CD8-positive, alpha-beta memory T cell (primary cell): ENCODE results near the gene RPAP3. TPM values are rescaled to one million over a fixed set of nuclear protein-coding genes. Genes with fewer than 3 reads are reported as not detected.

Experiments used
- CTCF ChIA-PET: fragments of 350-600 bp; sonication (Branson Sonifier 250); formaldehyde crosslinking; loops from one replicate; lab custom pipeline; 2021; ENCODE audit warnings: antibody characterized with exemption; lab: Charles Lee
- POLR2A ChIA-PET: fragments of 350-600 bp; sonication (Branson Sonifier 250); formaldehyde crosslinking; loops from one replicate; lab custom pipeline; 2021; ENCODE audit warnings: antibody characterized with exemption; lab: Charles Lee
- DNase-seq, 5 donors: peaks; one replicate each; pipeline versions ENCODE4 v3.0.0 to v3.0.0-alpha.2; 2020 to 2022; ENCODE audit warnings: mixed read lengths in 1 of 5
- H3K27ac ChIP-seq: one replicate; pipeline ENCODE4 v1.7.0; 2013; ENCODE audit warnings: low read depth, mild to moderate bottlenecking, low read length, moderate library complexity
- H3K27me3 ChIP-seq: 2 replicates; pipeline ENCODE4 v1.7.0; 2013; ENCODE audit warnings: low read length, mild to moderate bottlenecking; ENCODE audit not compliant: insufficient read depth, poor library complexity, severe bottlenecking
- H3K36me3 ChIP-seq: 2 replicates; pipeline ENCODE4 v1.7.0; 2013; ENCODE audit warnings: mild to moderate bottlenecking, low read length, moderate library complexity; ENCODE audit not compliant: insufficient read depth
- H3K4me1 ChIP-seq: 2 replicates; pipeline ENCODE4 v1.7.0; 2013; ENCODE audit warnings: mild to moderate bottlenecking, low read length, moderate library complexity; ENCODE audit not compliant: insufficient read depth
- H3K4me3 ChIP-seq: 2 replicates; pipeline ENCODE4 v1.7.0; 2013; ENCODE audit warnings: mild to moderate bottlenecking, low read length
- H3K9me3 ChIP-seq: 2 replicates; pipeline ENCODE4 v1.7.0; 2013; ENCODE audit warnings: mild to moderate bottlenecking, low read length
- H3K27ac Mint-ChIP-seq, 8 donors: one replicate each; pipeline ENCODE4 v1.8.0; 2020 to 2021; ENCODE audit warnings: mixed read lengths in 8 of 8, mild to moderate bottlenecking in 6 of 8, inconsistent platforms in 3 of 8, moderate library complexity in 3 of 8
- H3K27me3 Mint-ChIP-seq, 2 donors: one replicate each; pipeline ENCODE4 v1.8.0; 2020 to 2021; ENCODE audit warnings: mixed read lengths in 2 of 2, mild to moderate bottlenecking in 1 of 2, moderate library complexity in 1 of 2
- H3K36me3 Mint-ChIP-seq, 3 donors: one replicate each; pipeline ENCODE4 v1.8.0; 2020 to 2021; ENCODE audit warnings: mixed read lengths in 3 of 3, inconsistent platforms in 1 of 3, mild to moderate bottlenecking in 1 of 3
- H3K4me1 Mint-ChIP-seq, 3 donors: one replicate each; pipeline ENCODE4 v1.8.0; 2020 to 2021; ENCODE audit warnings: mixed read lengths in 3 of 3, inconsistent platforms in 1 of 3, mild to moderate bottlenecking in 1 of 3
- H3K4me3 Mint-ChIP-seq, 7 donors: one replicate each; pipeline ENCODE4 v1.8.0; 2020 to 2021; ENCODE audit warnings: mixed read lengths in 7 of 7, mild to moderate bottlenecking in 6 of 7, moderate library complexity in 4 of 7, inconsistent platforms in 2 of 7
- H3K9me3 Mint-ChIP-seq, 5 donors: one replicate each; pipeline ENCODE4 v1.8.0; 2020 to 2022; ENCODE audit warnings: mixed read lengths in 5 of 5, mild to moderate bottlenecking in 3 of 5, moderate library complexity in 2 of 5, inconsistent platforms in 1 of 5
- polyA plus RNA-seq: library from polyadenylated mRNA; unstranded; fragments of 300-500 nt; fragmentation: Illumina TruSeq; gene quantifications from one replicate; pipeline ENCODE4 v1.2.3, GENCODE V29; 2021
- total RNA-seq, 2 experiments: library from RNA; stranded (reverse); gene quantifications; one replicate each; pipeline ENCODE4 v1.2.3, GENCODE V29; 2021

Gene RPAP3
- total and polyA plus RNA-seq, 3 experiments from 2014 or later = 35.3 to 58.1 (median 54.0) TPM

DNA sequence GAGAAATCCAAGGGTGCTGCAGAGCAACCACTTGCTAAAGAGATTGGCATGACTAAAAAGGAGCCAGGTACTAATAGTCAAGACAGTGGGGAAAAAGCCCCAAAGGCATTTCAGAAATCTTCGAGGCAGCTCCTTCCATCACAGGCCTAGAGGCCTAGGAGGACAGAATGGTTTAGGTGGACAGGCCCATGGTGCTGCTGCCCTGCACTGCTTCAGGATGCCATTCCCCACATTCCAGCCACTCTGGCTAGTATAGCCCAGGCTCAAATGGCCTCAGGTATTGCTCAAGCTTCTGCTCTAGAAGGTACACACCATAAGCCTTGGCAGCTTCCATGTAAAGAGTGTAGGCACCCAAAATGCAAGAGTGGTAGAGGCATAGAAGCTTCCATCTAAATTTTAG is 92.9 kb downstream of the RPAP3 start:
- H3K4me3 Mint-ChIP-seq = no peak overlapping the region
- peaks cover 1 to 29% (median 21%) of the 10 kb centered on the region in 5 donors for H3K9me3 Mint-ChIP-seq
- Histone ChIP-seq H3K27ac (no peak overlapping the region), H3K27me3 (no peaks in the 10 kb centered on the region), H3K36me3 (no peaks in the 10 kb centered on the region), H3K4me1 (no peaks in the 10 kb centered on the region), H3K9me3 (no peaks in the 10 kb centered on the region), H3K4me3 (no peak overlapping the region)
- peaks cover 6 to 50% (median 17%) of the 10 kb centered on the region in 3 donors for H3K36me3 Mint-ChIP-seq
- DNase-seq = no peak
- CTCF ChIA-PET = no interaction called here
- H3K27me3 Mint-ChIP-seq = no peaks in the 10 kb centered on the region
- H3K27ac Mint-ChIP-seq = no peak overlapping the region
- POLR2A ChIA-PET = no interaction called here
- H3K4me1 Mint-ChIP-seq = no peaks in the 10 kb centered on the region

DNA sequence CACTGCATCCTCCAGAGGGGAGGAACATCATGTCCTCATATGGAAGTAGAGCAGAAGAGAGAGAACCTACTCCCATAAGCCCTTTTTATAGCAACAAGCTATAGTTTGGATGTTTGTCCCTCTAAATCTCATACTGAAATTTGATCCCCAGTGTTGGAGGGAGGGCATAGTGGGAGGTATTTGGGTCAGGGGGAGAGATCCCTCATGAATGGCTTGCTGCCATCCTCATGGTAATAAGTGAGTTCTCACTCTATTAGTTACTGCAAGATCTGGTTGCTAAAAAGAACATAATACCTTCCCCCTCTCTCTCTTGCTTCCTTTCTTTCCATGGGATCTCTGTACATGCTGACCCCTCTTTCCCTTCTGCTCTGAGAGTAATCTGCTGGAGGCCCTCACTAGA is 93.9 kb downstream of the RPAP3 start:
- H3K27ac ChIP-seq = no peak overlapping the region
- ChIA-PET CTCF (no interaction called here), POLR2A (no interaction called here)
- H3K4me1 Mint-ChIP-seq = no peaks in the 10 kb centered on the region
- no peaks in the 10 kb centered on the region for H3K9me3 ChIP-seq
- H3K9me3 Mint-ChIP-seq = peaks cover 3 to 37% (median 31%) of the 10 kb centered on the region in 5 donors
- H3K36me3 Mint-ChIP-seq = peaks cover 8 to 50% (median 16%) of the 10 kb centered on the region in 3 donors
- no peaks in the 10 kb centered on the region for H3K36me3 ChIP-seq
- H3K27me3 Mint-ChIP-seq = no peaks in the 10 kb centered on the region
- H3K4me3 Mint-ChIP-seq = no peak overlapping the region
- no peaks in the 10 kb centered on the region for H3K27me3 ChIP-seq
- H3K4me1 ChIP-seq = no peaks in the 10 kb centered on the region
- H3K4me3 ChIP-seq = no peak overlapping the region
- no peak overlapping the region for H3K27ac Mint-ChIP-seq
- DNase-seq = no peak

Other genes with a start within 250 kb of the RPAP3 start
- gene ENDOU, start 19.5 kb upstream of the RPAP3 start, total RNA-seq = not detected
- gene ENDOU, start 19.5 kb upstream of the RPAP3 start, polyA plus RNA-seq = not detected
- gene RAPGEF3, start 52.9 kb upstream of the RPAP3 start, total RNA-seq = 1 to 10 TPM in 1 of 2 experiments, under 1 TPM in 1; 0.95 to 1.1 TPM
- 0.15 TPM for gene RAPGEF3, start 52.9 kb upstream of the RPAP3 start, polyA plus RNA-seq
- 10 to 100 TPM; 10.9 to 11.5 TPM for gene SLC48A1, start 67.2 kb upstream of the RPAP3 start, total RNA-seq
- gene SLC48A1, start 67.2 kb upstream of the RPAP3 start, polyA plus RNA-seq = 9.1 TPM
- 100 to 1,000 TPM; 206 to 207 TPM for gene HDAC7, start 113.9 kb upstream of the RPAP3 start, total RNA-seq
- gene HDAC7, start 113.9 kb upstream of the RPAP3 start, polyA plus RNA-seq = 23.1 TPM
- gene VDR, start 199.0 kb upstream of the RPAP3 start, total RNA-seq = 10 to 100 TPM; 79.6 to 83.4 TPM
- gene VDR, start 199.0 kb upstream of the RPAP3 start, polyA plus RNA-seq = 0.54 TPM